ENCODE results near the gene DGCR6. TPM values are rescaled to one million over a fixed set of nuclear protein-coding genes. Genes with fewer than 3 reads are reported as not detected.

The DGCR6 gene
- total RNA-seq, 2 donors from 2014 or later: 2.9 to 4.3 TPM

GRCh38 chr22:18927573-18927972 is 21.5 kb downstream of the DGCR6 start:
- H3K36me3 ChIP-seq (ENCODE audit: control insufficient read depth, insufficient read depth, low read length): no peaks in the 10 kb centered on the region
- no peaks in the 10 kb centered on the region for H3K4me1 Mint-ChIP-seq
- H3K4me3 Mint-ChIP-seq: no peak overlapping the region
- H3K27ac Mint-ChIP-seq: no peak overlapping the region
- no peaks in the 10 kb centered on the region for H3K36me3 Mint-ChIP-seq (ENCODE audit: low read depth)
- no peaks in the 10 kb centered on the region for H3K9me3 ChIP-seq (ENCODE audit: control insufficient read depth, low read length)
- no peak overlapping the region for H3K4me3 ChIP-seq (ENCODE audit: low read length)
- H3K27me3 ChIP-seq (ENCODE audit: control insufficient read depth, insufficient read depth, low read length, poor library complexity, severe bottlenecking): no peaks in the 10 kb centered on the region
- no peak overlapping the region for H3K27ac ChIP-seq (ENCODE audit: low read depth, low read length)
- no peak for DNase-seq
- H3K9ac ChIP-seq (ENCODE audit: extremely low read depth, low read length, poor library complexity, severe bottlenecking): no peak overlapping the region
- no peak for TF ChIP-seq CTCF (conservative IDR thresholded peaks at IDR 0.05)
- WGBS, 2 experiments (ENCODE audit: insufficient coverage in 1 of 2, insufficient read length in 1 of 2): no CpG with 5 or more reads among the region's 5 CpGs
- H3K27me3 Mint-ChIP-seq (ENCODE audit: insufficient read depth): no peaks in the 10 kb centered on the region
- no peaks in the 10 kb centered on the region for H3K4me1 ChIP-seq (ENCODE audit: control insufficient read depth, insufficient read depth, low read length)
- H3K9me3 Mint-ChIP-seq: no peaks in the 10 kb centered on the region

- no peak for DNase-seq
- Histone ChIP-seq H3K4me3 (ENCODE audit: low read length) (no peak overlapping the region), H3K36me3 (ENCODE audit: control insufficient read depth, insufficient read depth, low read length) (no peaks in the 10 kb centered on the region), H3K27ac (ENCODE audit: low read depth, low read length) (no peak overlapping the region), H3K9me3 (ENCODE audit: control insufficient read depth, low read length) (no peaks in the 10 kb centered on the region), H3K9ac (ENCODE audit: extremely low read depth, low read length, poor library complexity, severe bottlenecking) (no peak overlapping the region), H3K27me3 (ENCODE audit: control insufficient read depth, insufficient read depth, low read length, poor library complexity, severe bottlenecking) (no peaks in the 10 kb centered on the region), H3K4me1 (ENCODE audit: control insufficient read depth, insufficient read depth, low read length) (no peaks in the 10 kb centered on the region)
- WGBS, 2 experiments (ENCODE audit: insufficient coverage in 1 of 2, insufficient read length in 1 of 2): no CpG with 5 or more reads among the region's 5 CpGs
- Mint-ChIP-seq H3K4me3 (no peak overlapping the region), H3K4me1 (no peaks in the 10 kb centered on the region), H3K36me3 (ENCODE audit: low read depth) (no peaks in the 10 kb centered on the region), H3K27ac (no peak overlapping the region), H3K9me3 (no peaks in the 10 kb centered on the region), H3K27me3 (ENCODE audit: insufficient read depth) (no peaks in the 10 kb centered on the region)
- no peak for TF ChIP-seq CTCF (conservative IDR thresholded peaks at IDR 0.05)
Measured at GRCh38 chr22:18929459-18929858, 23.3 kb downstream of the DGCR6 start.

- no peak overlapping the region for H3K4me3 Mint-ChIP-seq
- no peaks in the 10 kb centered on the region for H3K9me3 Mint-ChIP-seq
- DNase-seq: no peak
- no CpG with 5 or more reads among the region's 16 CpGs for WGBS, 2 experiments (ENCODE audit: insufficient coverage in 1 of 2, insufficient read length in 1 of 2)
- no peak for TF ChIP-seq CTCF (conservative IDR thresholded peaks at IDR 0.05)
- no peak overlapping the region for H3K27ac Mint-ChIP-seq
- Histone ChIP-seq H3K27ac (ENCODE audit: low read depth, low read length) (no peak overlapping the region), H3K4me1 (ENCODE audit: control insufficient read depth, insufficient read depth, low read length) (no peaks in the 10 kb centered on the region), H3K9ac (ENCODE audit: extremely low read depth, low read length, poor library complexity, severe bottlenecking) (no peak overlapping the region), H3K27me3 (ENCODE audit: control insufficient read depth, insufficient read depth, low read length, poor library complexity, severe bottlenecking) (no peaks in the 10 kb centered on the region), H3K4me3 (ENCODE audit: low read length) (no peak overlapping the region), H3K9me3 (ENCODE audit: control insufficient read depth, low read length) (no peaks in the 10 kb centered on the region), H3K36me3 (ENCODE audit: control insufficient read depth, insufficient read depth, low read length) (no peaks in the 10 kb centered on the region)
- no peaks in the 10 kb centered on the region for H3K4me1 Mint-ChIP-seq
- no peaks in the 10 kb centered on the region for H3K36me3 Mint-ChIP-seq (ENCODE audit: low read depth)
- no peaks in the 10 kb centered on the region for H3K27me3 Mint-ChIP-seq (ENCODE audit: insufficient read depth)
Measured at GRCh38 chr22:18931905-18932652, 26.0 kb downstream of the DGCR6 start.

Data from endodermal cell (in vitro differentiated cells).